Prostate gland (tissue), 2 donors: ENCODE results near the gene DOCK2. TPM values are rescaled to one million over a fixed set of nuclear protein-coding genes. Genes with fewer than 3 reads are reported as not detected.

Experiments
- DNase-seq: peaks from one replicate; pipeline ENCODE4 v3.0.0-alpha.2; 2019; ENCODE audit warnings: low spot score
- H3K27ac ChIP-seq, 2 donors: fragments of 200-600 bp; sonication (generic); 2 replicates each; pipeline ENCODE4 v1.5.1; 2017 to 2019
- H3K27me3 ChIP-seq: fragments of 200-600 bp; sonication (generic); replicated peaks from 2 replicates; pipeline ENCODE4 v1.5.1; 2019; ENCODE audit not compliant: insufficient read depth
- H3K36me3 ChIP-seq, 2 donors: fragments of 200-600 bp; sonication (generic); 1 replicate in 1 of 2; 2 replicates in 1 of 2; pipeline versions ENCODE4 v1.5.1 to v1.8.1; 2017 to 2019
- H3K4me1 ChIP-seq: fragments of 200-600 bp; sonication (generic); replicated peaks from 2 replicates; pipeline ENCODE4 v1.5.1; 2019
- H3K4me3 ChIP-seq, 2 donors: fragments of 200-600 bp; sonication (generic); 2 replicates each; pipeline ENCODE4 v1.5.1; 2017 to 2019
- H3K9me3 ChIP-seq: fragments of 200-600 bp; sonication (generic); 2 replicates; pipeline ENCODE4 v1.5.1; 2017
- CTCF ChIP-seq, 4 experiments: fragments of 200-600 bp in 2 of 4; fragments of 450-650 bp in 2 of 4; sonication (generic) in 2 of 4; IDR thresholded peaks; 1 replicate in 3 of 4; 2 replicates in 1 of 4; pipeline ENCODE4 v1.5.1; 2016 to 2019; ENCODE audit warnings: antibody characterized with exemption in 4 of 4, mild to moderate bottlenecking in 2 of 4, moderate library complexity in 2 of 4
- POLR2A ChIP-seq: fragments of 450-650 bp; IDR thresholded peaks from one replicate; pipeline ENCODE4 v1.6.1; 2016; ENCODE audit warnings: antibody characterized with exemption, mild to moderate bottlenecking
- POLR2AphosphoS5 ChIP-seq: sonication (generic); formaldehyde crosslinking; IDR thresholded peaks from one replicate; pipeline ENCODE4 v1.6.1; 2017; ENCODE audit warnings: antibody characterized with exemption
- WGBS: methylation state at CpG from one replicate; pipeline ENCODE4 v1.1.5; 2018; 5-methylcytosine and 5-hydroxymethylcytosine counted together
- intact Hi-C: fragments of 100-400 bp; cut with DNase I; formaldehyde crosslinking; loops from one replicate; pipeline ENCODE4 v1.14.2; 2022
- total RNA-seq, 2 donors: library from RNA; depleted of rRNA; stranded (reverse); fragments of >200 nt; gene quantifications; one replicate each; pipeline ENCODE4 v1.1.0, GENCODE V29; 2016

Gene DOCK2
- total RNA-seq, 2 donors from 2014 or later, result 2.5 to 6.2 TPM

- H3K9me3 ChIP-seq, result no peaks in the 10 kb centered on the region
- H3K27ac ChIP-seq, result no peak overlapping the region
- no peak overlapping the region for H3K4me3 ChIP-seq
- TF ChIP-seq POLR2AphosphoS5, result no peak
- TF ChIP-seq POLR2A, result no peak
- TF ChIP-seq CTCF (IDR thresholded peaks at IDR 0.05), result no peak
- WGBS, result 86% methylated on average over 9 of the region's 9 CpGs
- no peak for DNase-seq
- H3K27me3 ChIP-seq, result no peaks in the 10 kb centered on the region
- H3K36me3 ChIP-seq, result no peaks in the 10 kb centered on the region
- intact Hi-C loops, result loop anchor here (10.0 kb wide), 1 partner anchor 537 kb away; no protein-coding TSS in a partner anchor
- H3K4me1 ChIP-seq, result no peaks in the 10 kb centered on the region
Observed at GRCh38 chr5:170097934-170098333, 460.9 kb downstream of the DOCK2 start.

GRCh38 chr5:170100066-170100943 lies 463.2 kb downstream of the DOCK2 start:
- DNase-seq, result peak; percentile 77
- TF ChIP-seq CTCF (IDR thresholded peaks at IDR 0.05) (peak; percentile 25 to 72 (median 64)), POLR2A (no peak), POLR2AphosphoS5 (no peak)
- Histone ChIP-seq H3K36me3 (no peaks in the 10 kb centered on the region), H3K4me1 (no peaks in the 10 kb centered on the region), H3K27ac (no peak overlapping the region), H3K27me3 (no peaks in the 10 kb centered on the region), H3K4me3 (no peak overlapping the region), H3K9me3 (no peaks in the 10 kb centered on the region)
- intact Hi-C loops, result loop anchor here (5.0 to 10.0 kb wide), 2 partner anchors 82 to 324 kb away; no protein-coding TSS in a partner anchor
- 33% methylated on average over 13 of the region's 13 CpGs for WGBS

- intact Hi-C loops, result loop anchor here (5.0 to 10.0 kb wide), 2 partner anchors 79 to 321 kb away; no protein-coding TSS in a partner anchor
- DNase-seq, result no peak
- WGBS, result 97% methylated on average over 1 of the region's 1 CpG
- Histone ChIP-seq H3K27ac (no peak overlapping the region), H3K4me3 (no peak overlapping the region), H3K4me1 (no peaks in the 10 kb centered on the region), H3K9me3 (no peaks in the 10 kb centered on the region), H3K36me3 (no peaks in the 10 kb centered on the region), H3K27me3 (no peaks in the 10 kb centered on the region)
- TF ChIP-seq POLR2A (no peak), POLR2AphosphoS5 (no peak), CTCF (IDR thresholded peaks at IDR 0.05) (no peak)
Observed at GRCh38 chr5:170103447-170103846, 466.4 kb downstream of the DOCK2 start.

- H3K36me3 ChIP-seq, result no peaks in the 10 kb centered on the region
- TF ChIP-seq POLR2AphosphoS5 (no peak), POLR2A (no peak), CTCF (IDR thresholded peaks at IDR 0.05) (no peak)
- intact Hi-C loops, result loop anchor here (5.0 to 10.0 kb wide), 2 partner anchors 78 to 321 kb away; no protein-coding TSS in a partner anchor
- H3K27ac ChIP-seq, result no peak overlapping the region
- H3K27me3 ChIP-seq, result no peaks in the 10 kb centered on the region
- H3K4me3 ChIP-seq, result no peak overlapping the region
- WGBS, result 82% methylated on average over 5 of the region's 6 CpGs
- no peak for DNase-seq
- no peaks in the 10 kb centered on the region for H3K4me1 ChIP-seq
- no peaks in the 10 kb centered on the region for H3K9me3 ChIP-seq
Observed at GRCh38 chr5:170104299-170104698, 467.2 kb downstream of the DOCK2 start.

GRCh38 chr5:170104710-170105109 lies 467.6 kb downstream of the DOCK2 start:
- 91% methylated on average over 26 of the region's 26 CpGs for WGBS
- Histone ChIP-seq H3K27ac (no peak overlapping the region), H3K36me3 (no peaks in the 10 kb centered on the region), H3K9me3 (no peaks in the 10 kb centered on the region), H3K27me3 (no peaks in the 10 kb centered on the region), H3K4me1 (no peaks in the 10 kb centered on the region), H3K4me3 (no peak overlapping the region)
- intact Hi-C loops, result loop anchor here (5.0 to 10.0 kb wide), 2 partner anchors 78 to 320 kb away; no protein-coding TSS in a partner anchor
- DNase-seq, result no peak
- no peak for TF ChIP-seq CTCF (IDR thresholded peaks at IDR 0.05)
- TF ChIP-seq POLR2AphosphoS5, result no peak
- TF ChIP-seq POLR2A, result no peak
